NCI-H1694 treated with DMSO at 0.1 percent for 48 hours (cell line): ENCODE results near the gene ABHD17B.
A peak's percentile ranks its signal among the peaks of the same experiment; 100 is the strongest.

ENCODE experiments used
- DNase-seq: peaks from one replicate; lab custom pipeline; 2025; lab: John Stamatoyannopoulos, UW

ABHD17B gene

DNA sequence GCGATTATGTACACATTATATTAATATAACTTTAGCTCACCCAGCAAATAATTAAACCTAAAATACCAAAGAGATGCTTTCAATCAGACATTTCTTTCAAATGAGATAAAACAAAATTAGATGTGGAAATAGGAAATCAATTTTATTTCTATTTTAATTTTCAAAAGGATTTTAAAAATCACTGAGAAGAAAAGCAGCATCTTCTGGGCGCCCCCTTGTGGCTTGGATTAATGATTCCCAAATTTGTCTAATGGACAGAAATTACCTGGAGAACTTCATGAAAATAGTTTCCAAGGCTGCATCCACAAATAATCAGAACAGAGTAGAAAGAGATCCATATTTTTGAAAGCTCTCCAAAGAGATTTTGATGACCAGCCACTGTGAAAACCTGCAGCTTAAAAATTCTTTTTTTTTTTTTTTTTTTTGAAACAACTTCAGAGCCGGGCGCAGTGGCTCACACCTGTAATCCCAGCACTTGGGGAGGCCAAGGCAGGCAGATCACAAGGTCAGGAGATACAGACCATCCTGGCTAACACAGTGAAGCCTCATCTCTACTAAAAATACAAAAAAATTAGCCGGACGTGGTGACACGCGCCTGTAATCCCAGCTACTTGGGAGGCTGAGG, 91.8 kb downstream of the ABHD17B start:
- peak; percentile 7 for DNase-seq

DNA sequence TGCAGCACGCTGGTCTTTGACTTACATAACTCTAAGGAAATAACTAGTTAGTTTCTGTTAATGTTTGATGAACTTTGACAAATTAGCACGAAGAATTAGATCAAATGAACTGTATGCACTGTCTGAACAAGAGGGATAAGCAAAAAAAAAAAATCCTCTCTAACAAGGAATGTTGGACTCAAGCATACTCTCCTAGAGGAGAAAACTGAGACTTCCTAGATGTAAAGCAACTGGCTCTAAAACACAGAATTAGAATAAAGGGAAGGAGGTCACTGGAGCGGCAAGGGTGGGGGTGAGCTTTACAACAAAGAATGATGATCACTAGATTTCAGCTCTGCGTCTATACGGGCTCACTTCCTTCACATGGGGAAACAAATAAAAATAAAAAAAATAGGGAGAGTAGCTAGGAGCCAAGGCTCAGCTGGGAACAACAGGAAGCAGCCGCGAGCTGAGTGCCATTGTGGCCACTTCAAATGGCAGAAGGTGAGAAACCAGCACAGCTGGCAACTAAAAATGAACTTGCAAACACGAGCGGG, 94.0 kb downstream of the ABHD17B start:
- no peak for DNase-seq
